B cell (primary cell): ENCODE measurements around the gene PDAP1. TPM values are rescaled to one million over a fixed set of nuclear protein-coding genes. Genes with fewer than 3 reads are reported as not detected.

ENCODE experiments used
- ATAC-seq: fragments of 200-7000 bp; cut with Tn5 transposase; one replicate; pipeline ENCODE4 v1.10.0; 2021; ENCODE audit warnings: low read depth, mild to moderate bottlenecking, moderate number of reproducible peaks, moderate library complexity
- CTCF ChIA-PET: fragments of 350-600 bp; sonication (Branson Sonifier 250); formaldehyde crosslinking; loops from one replicate; lab custom pipeline; 2021; ENCODE audit warnings: antibody characterized with exemption, inconsistent platforms; lab: Charles Lee
- POLR2A ChIA-PET: fragments of 350-600 bp; sonication (Branson Sonifier 250); formaldehyde crosslinking; loops from one replicate; lab custom pipeline; 2021; ENCODE audit warnings: antibody characterized with exemption; lab: Charles Lee
- DNase-seq: peaks from one replicate; pipeline ENCODE4 v3.0.0; 2013
- H2AFZ ChIP-seq: 2 replicates; pipeline ENCODE4 v1.6.1; 2012; ENCODE audit warnings: mild to moderate bottlenecking, low read depth, low read length; ENCODE audit not compliant: insufficient read depth, poor library complexity, severe bottlenecking
- H3K27ac ChIP-seq, 2 donors: 1 replicate in 1 of 2; 2 replicates in 1 of 2; pipeline ENCODE4 v1.5.1; 2012 to 2013; ENCODE audit warnings: low read length in 2 of 2, mild to moderate bottlenecking in 2 of 2, moderate library complexity in 1 of 2
- H3K27me3 ChIP-seq, 4 experiments: fragments of 200-600 bp in 1 of 4; sonication (generic) in 1 of 4; replicated peaks in 1 of 4; 1 replicate in 2 of 4; 2 replicates in 2 of 4; pipeline versions ENCODE4 v1.6.1 to v1.7.0; 2013 to 2016; ENCODE audit warnings: low read length in 3 of 4, mild to moderate bottlenecking in 2 of 4, mixed read lengths in 1 of 4, moderate library complexity in 1 of 4; ENCODE audit not compliant: insufficient read depth in 4 of 4, control insufficient read depth in 3 of 4; ENCODE audit errors: control extremely low read depth in 1 of 4
- H3K36me3 ChIP-seq, 2 experiments: replicated peaks in 1 of 2; 1 replicate in 1 of 2; 2 replicates in 1 of 2; pipeline versions ENCODE4 v1.6.1 to v1.7.1; 2013; ENCODE audit warnings: low read length in 1 of 2; ENCODE audit not compliant: insufficient read depth in 2 of 2, control insufficient read depth in 1 of 2; ENCODE audit errors: control extremely low read depth in 1 of 2, extremely low read depth in 1 of 2
- H3K4me1 ChIP-seq, 2 donors: fragments of 200-600 bp in 1 of 2; sonication (generic) in 1 of 2; 1 replicate in 1 of 2; 2 replicates in 1 of 2; pipeline versions ENCODE4 v1.5.1 to v1.6.1; 2013 to 2017; ENCODE audit warnings: low read length in 2 of 2; ENCODE audit not compliant: control insufficient read depth in 2 of 2, insufficient read depth in 2 of 2
- H3K4me2 ChIP-seq: replicated peaks from 2 replicates; pipeline ENCODE3; 2012; ENCODE audit warnings: mild to moderate bottlenecking, low read depth, low read length; ENCODE audit not compliant: poor library complexity, severe bottlenecking
- H3K4me3 ChIP-seq, 5 experiments: fragments of 200-600 bp in 1 of 5; sonication (generic) in 1 of 5; 1 replicate in 3 of 5; 2 replicates in 2 of 5; pipeline versions ENCODE4 v1.5.1 to v1.7.0; 2011 to 2016; ENCODE audit warnings: low read length in 4 of 5, mild to moderate bottlenecking in 4 of 5, low read depth in 2 of 5, control low read depth in 1 of 5, moderate library complexity in 1 of 5; ENCODE audit not compliant: insufficient read depth in 1 of 5; ENCODE audit errors: control extremely low read depth in 1 of 5, extremely low read depth in 1 of 5
- H3K79me2 ChIP-seq: fragments of 200-600 bp; sonication (generic); one replicate; pipeline ENCODE4 v1.6.0; 2016; ENCODE audit warnings: low read length; ENCODE audit not compliant: control insufficient read depth, insufficient read depth
- H3K9ac ChIP-seq: fragments of 200-600 bp; sonication (generic); 2 replicates; pipeline ENCODE4 v1.6.1; 2017; ENCODE audit warnings: mild to moderate bottlenecking, low read length, moderate library complexity
- H3K9me3 ChIP-seq, 3 donors: one replicate each; pipeline versions ENCODE4 v1.6.1 to v1.7.1; 2013; ENCODE audit warnings: low read length in 2 of 3; ENCODE audit not compliant: control insufficient read depth in 2 of 3, insufficient read depth in 1 of 3; ENCODE audit errors: control extremely low read depth in 1 of 3
- H4K20me1 ChIP-seq: 2 replicates; pipeline ENCODE4 v1.6.0; 2012; ENCODE audit warnings: mild to moderate bottlenecking, low read length; ENCODE audit not compliant: insufficient read depth, control insufficient read depth, poor library complexity, severe bottlenecking
- H3K27ac Mint-ChIP-seq: one replicate; pipeline ENCODE4 v1.8.0; 2021; ENCODE audit warnings: mixed read lengths
- H3K27me3 Mint-ChIP-seq: one replicate; pipeline ENCODE4 v1.8.0; 2021; ENCODE audit warnings: mixed read lengths
- H3K4me1 Mint-ChIP-seq: one replicate; pipeline ENCODE4 v1.8.0; 2021; ENCODE audit warnings: mixed read lengths
- H3K4me3 Mint-ChIP-seq: one replicate; pipeline ENCODE4 v1.8.0; 2021; ENCODE audit warnings: mixed read lengths
- H3K9me3 Mint-ChIP-seq: one replicate; pipeline ENCODE4 v1.8.0; 2022; ENCODE audit warnings: mixed read lengths; ENCODE audit not compliant: insufficient read depth
- EZH2 ChIP-seq: IDR thresholded peaks from 2 replicates; pipeline ENCODE4 v1.6.1; 2012; ENCODE audit warnings: borderline replicate concordance, low read depth, mild to moderate bottlenecking, moderate library complexity, low read length; ENCODE audit not compliant: insufficient read depth, poor library complexity, severe bottlenecking
- WGBS: methylation state at CpG from one replicate; pipeline ENCODE4 v1.1.5; 2013; ENCODE audit warnings: missing lambda C conversion rate; ENCODE audit not compliant: insufficient coverage; 5-methylcytosine and 5-hydroxymethylcytosine counted together
- intact Hi-C: fragments of 100-400 bp; cut with micrococcal nuclease; formaldehyde crosslinking; loops from one replicate; pipeline ENCODE4 v1.10.0; 2022
- polyA plus RNA-seq: library from polyadenylated mRNA; depleted of rRNA; stranded (reverse); fragments of >200 nt; gene quantifications from 2 replicates; pipeline ENCODE4 v1.2.3, GENCODE V29; 2012
- total RNA-seq, 2 donors: library from RNA; stranded (reverse); fragments of 120-200 nt in 1 of 2; gene quantifications; 1 replicate in 1 of 2; 2 replicates in 1 of 2; pipeline versions ENCODE4 v1.2.3 to v1.2.4, GENCODE V29; 2013 to 2022
- TF ChIP-seq, protein P1 (sequence below): fragments of 200-600 bp; IDR thresholded peaks from one replicate; pipeline ENCODE4 v1.8.0; 2022; ENCODE audit warnings: antibody characterized with exemption, mild to moderate bottlenecking

The PDAP1 gene
- total and polyA plus RNA-seq, 2 donors (not counting 1 experiment from before 2014, with no cell fraction given): 19.2 to 60.4 TPM

DNA sequence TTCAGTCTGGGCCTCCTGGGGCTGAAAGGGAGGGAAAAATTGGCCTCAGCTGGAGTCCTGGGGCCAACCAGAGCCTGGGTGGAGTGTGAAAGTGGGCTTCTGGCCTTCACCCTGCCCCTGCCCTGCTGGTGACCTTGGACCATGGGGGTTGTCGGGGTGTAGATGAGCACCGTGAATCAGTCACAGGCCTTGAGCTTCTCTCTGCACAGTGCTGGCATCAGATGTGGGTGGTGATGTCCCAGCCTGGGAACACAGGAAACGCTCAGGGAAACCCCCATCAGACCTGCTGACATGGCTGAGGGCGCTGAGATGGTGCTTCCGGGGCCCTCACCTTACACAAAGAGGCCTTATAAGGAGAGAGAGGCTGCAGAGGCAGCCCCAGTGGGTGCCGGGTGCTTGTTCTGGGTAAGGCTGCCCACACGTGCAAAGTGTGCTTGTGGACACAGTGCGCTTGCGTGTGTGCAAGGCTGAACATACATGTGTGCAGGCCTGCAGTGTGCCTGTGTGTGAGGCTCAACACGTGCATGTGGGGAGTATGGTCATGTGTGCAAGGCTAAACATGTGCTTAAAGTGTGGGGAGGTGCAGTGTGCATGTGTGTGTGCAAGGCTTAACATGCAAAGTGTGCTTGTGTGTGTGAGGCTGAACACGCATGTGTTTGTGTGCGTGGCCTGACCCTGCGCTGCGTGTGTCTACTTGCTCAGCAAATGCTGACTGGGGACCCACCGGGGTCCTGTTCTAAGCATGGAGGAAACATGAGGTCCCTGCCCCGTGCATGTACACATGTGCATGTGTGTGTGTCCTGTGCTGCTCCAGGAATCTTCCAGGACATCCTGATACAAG, 27.4 kb downstream of the PDAP1 start:
- Histone ChIP-seq H3K27me3 (no peaks in the 10 kb centered on the region), H2AFZ (no peak overlapping the region), H3K9me3 (no peaks in the 10 kb centered on the region), H3K79me2 (peaks cover 79% of the 10 kb centered on the region), H3K4me2 (peak overlapping the region; percentile 96), H4K20me1 (peaks cover 71% of the 10 kb centered on the region), H3K4me3 (peak overlapping the region; percentile 31 to 72 (median 48)), H3K9ac (peak overlapping the region; percentile 68), H3K36me3 (peaks cover 0 to 27% of the 10 kb centered on the region in 2 experiments), H3K4me1 (peaks cover 62 to 92% of the 10 kb centered on the region in 2 donors), H3K27ac (peak overlapping the region; percentile 94 to 96)
- TF ChIP-seq, protein P1, sequence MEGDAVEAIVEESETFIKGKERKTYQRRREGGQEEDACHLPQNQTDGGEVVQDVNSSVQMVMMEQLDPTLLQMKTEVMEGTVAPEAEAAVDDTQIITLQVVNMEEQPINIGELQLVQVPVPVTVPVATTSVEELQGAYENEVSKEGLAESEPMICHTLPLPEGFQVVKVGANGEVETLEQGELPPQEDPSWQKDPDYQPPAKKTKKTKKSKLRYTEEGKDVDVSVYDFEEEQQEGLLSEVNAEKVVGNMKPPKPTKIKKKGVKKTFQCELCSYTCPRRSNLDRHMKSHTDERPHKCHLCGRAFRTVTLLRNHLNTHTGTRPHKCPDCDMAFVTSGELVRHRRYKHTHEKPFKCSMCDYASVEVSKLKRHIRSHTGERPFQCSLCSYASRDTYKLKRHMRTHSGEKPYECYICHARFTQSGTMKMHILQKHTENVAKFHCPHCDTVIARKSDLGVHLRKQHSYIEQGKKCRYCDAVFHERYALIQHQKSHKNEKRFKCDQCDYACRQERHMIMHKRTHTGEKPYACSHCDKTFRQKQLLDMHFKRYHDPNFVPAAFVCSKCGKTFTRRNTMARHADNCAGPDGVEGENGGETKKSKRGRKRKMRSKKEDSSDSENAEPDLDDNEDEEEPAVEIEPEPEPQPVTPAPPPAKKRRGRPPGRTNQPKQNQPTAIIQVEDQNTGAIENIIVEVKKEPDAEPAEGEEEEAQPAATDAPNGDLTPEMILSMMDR: no peak
- TF ChIP-seq EZH2: no peak
- no peaks in the 10 kb centered on the region for H3K27me3 Mint-ChIP-seq
- intact Hi-C loops: loop anchor here (1.0 kb wide), 2 partner anchors 12 to 27 kb away; partner anchors contain the start of genes BUD31 and PDAP1
- POLR2A ChIA-PET: interaction anchor here (0.6 to 2.6 kb wide), 5 partner anchors 12 to 1055 kb away, joined by 3 to 15 read pairs (median 4); partner anchors contain the start of genes BUD31, PDAP1 and ZKSCAN5
- CTCF ChIA-PET: interaction anchor here (1.0 to 2.4 kb wide), 3 partner anchors 16 to 27 kb away, joined by 3 to 10 read pairs (median 8); partner anchors contain the start of genes BUD31 and PDAP1
- WGBS: 30% methylated on average over 16 of the region's 16 CpGs
- peak; percentile 90 for DNase-seq
- ATAC-seq: peak; percentile 82
- H3K4me1 Mint-ChIP-seq: peaks cover 56% of the 10 kb centered on the region
- no peaks in the 10 kb centered on the region for H3K9me3 Mint-ChIP-seq
- peak overlapping the region; percentile 90 for H3K4me3 Mint-ChIP-seq
- peak overlapping the region; percentile 92 for H3K27ac Mint-ChIP-seq
